OCI-LY3 (cell line): ENCODE results near the gene MINDY4.

Experiments
- H2AFZ ChIP-seq: fragments of 200-600, 300-600 bp; shearing (Covaris generic); 2 replicates; pipeline ENCODE4 v1.6.0; 2014; ENCODE audit warnings: antibody characterized with exemption, low read depth, low read length
- H3K27ac ChIP-seq: fragments of 200-600, 300-600 bp; sonication (generic); 2 replicates; pipeline ENCODE4 v1.5.1; 2014; ENCODE audit warnings: mild to moderate bottlenecking, low read length, moderate library complexity, mixed read lengths
- H3K27me3 ChIP-seq: fragments of 200-600, 300-600 bp; sonication (generic); 2 replicates; pipeline ENCODE4 v1.6.1; 2014; ENCODE audit warnings: low read depth, low read length, mixed read lengths
- H3K36me3 ChIP-seq: fragments of 200-600, 300-600 bp; sonication (generic); replicated peaks from 2 replicates; pipeline ENCODE3; 2014; ENCODE audit warnings: low read depth, low read length, mixed read lengths
- H3K4me1 ChIP-seq: fragments of 300-600, 200-600 bp; sonication (generic); 2 replicates; pipeline ENCODE4 v1.6.1; 2014; ENCODE audit warnings: low read length, mixed read lengths
- H3K4me2 ChIP-seq: fragments of 200-600, 300-600 bp; sonication (generic); 2 replicates; pipeline ENCODE4 v1.6.1; 2014; ENCODE audit warnings: low read length, mixed read lengths
- H3K4me3 ChIP-seq: fragments of 300-600, 200-600 bp; sonication (generic); 2 replicates; pipeline ENCODE4 v1.5.1; 2014; ENCODE audit warnings: antibody characterized with exemption, mild to moderate bottlenecking, low read length, moderate library complexity
- H3K79me2 ChIP-seq: fragments of 300-600, 200-600 bp; shearing (Covaris generic); 2 replicates; pipeline ENCODE4 v1.6.1; 2014; ENCODE audit warnings: mild to moderate bottlenecking, low read length, mixed read lengths
- H3K9ac ChIP-seq: fragments of 300-600, 200-600 bp; shearing (Covaris generic); 2 replicates; pipeline ENCODE4 v1.6.0; 2014; ENCODE audit warnings: mild to moderate bottlenecking, low read length, moderate library complexity
- H3K9me3 ChIP-seq: fragments of 200-600, 300-600 bp; shearing (Covaris generic); 2 replicates; pipeline ENCODE4 v1.6.1; 2014; ENCODE audit warnings: low read length, mixed read lengths; ENCODE audit not compliant: insufficient read depth
- H4K20me1 ChIP-seq: fragments of 200-600, 300-600 bp; sonication (generic); 2 replicates; pipeline ENCODE4 v1.6.1; 2016; ENCODE audit warnings: low read length, mixed read lengths; ENCODE audit not compliant: insufficient read depth
- CTCF ChIP-seq: fragments of 200-600, 300-600 bp; sonication (generic); IDR thresholded peaks from 2 replicates; pipeline ENCODE4 v1.5.1; 2014; ENCODE audit warnings: antibody characterized with exemption, low read length, low read depth
- EZH2phosphoT487 ChIP-seq: fragments of 200-600 bp; shearing (Covaris generic); IDR thresholded peaks from 2 replicates; pipeline ENCODE4 v1.6.1; 2018; ENCODE audit warnings: antibody characterized with exemption, mixed run types, low read depth

Gene MINDY4

GRCh38 chr7:30925117-30925516 lies 153.9 kb downstream of the MINDY4 start:
- H3K9ac ChIP-seq: no peak overlapping the region
- no peak overlapping the region for H3K27ac ChIP-seq
- no peak overlapping the region for H2AFZ ChIP-seq
- H4K20me1 ChIP-seq: no peaks in the 10 kb centered on the region
- H3K9me3 ChIP-seq: no peaks in the 10 kb centered on the region
- H3K79me2 ChIP-seq: no peaks in the 10 kb centered on the region
- H3K27me3 ChIP-seq: no peaks in the 10 kb centered on the region
- no peaks in the 10 kb centered on the region for H3K36me3 ChIP-seq
- no peak for TF ChIP-seq CTCF
- no peak for TF ChIP-seq EZH2phosphoT487
- H3K4me3 ChIP-seq: no peak overlapping the region
- H3K4me2 ChIP-seq: no peak overlapping the region
- H3K4me1 ChIP-seq: no peaks in the 10 kb centered on the region

GRCh38 chr7:30925913-30926312 lies 154.7 kb downstream of the MINDY4 start:
- Histone ChIP-seq H4K20me1 (no peaks in the 10 kb centered on the region), H3K36me3 (no peaks in the 10 kb centered on the region), H3K4me3 (no peak overlapping the region), H3K4me1 (no peaks in the 10 kb centered on the region), H3K9ac (no peak overlapping the region), H3K27ac (no peak overlapping the region), H3K9me3 (no peaks in the 10 kb centered on the region), H3K27me3 (no peaks in the 10 kb centered on the region), H3K4me2 (no peak overlapping the region), H2AFZ (no peak overlapping the region), H3K79me2 (no peaks in the 10 kb centered on the region)
- TF ChIP-seq EZH2phosphoT487 (no peak), CTCF (no peak)

GRCh38 chr7:30926313-30926712 lies 155.1 kb downstream of the MINDY4 start:
- Histone ChIP-seq H4K20me1 (no peaks in the 10 kb centered on the region), H3K4me3 (no peak overlapping the region), H2AFZ (no peak overlapping the region), H3K27me3 (no peaks in the 10 kb centered on the region), H3K9ac (no peak overlapping the region), H3K36me3 (no peaks in the 10 kb centered on the region), H3K4me1 (no peaks in the 10 kb centered on the region), H3K4me2 (no peak overlapping the region), H3K79me2 (no peaks in the 10 kb centered on the region), H3K9me3 (no peaks in the 10 kb centered on the region), H3K27ac (no peak overlapping the region)
- TF ChIP-seq EZH2phosphoT487 (no peak), CTCF (no peak)

- Histone ChIP-seq H3K79me2 (no peaks in the 10 kb centered on the region), H2AFZ (no peak overlapping the region), H3K4me3 (no peak overlapping the region), H3K27me3 (no peaks in the 10 kb centered on the region), H3K9ac (no peak overlapping the region), H3K4me1 (no peaks in the 10 kb centered on the region), H3K27ac (no peak overlapping the region), H3K36me3 (no peaks in the 10 kb centered on the region), H3K4me2 (no peak overlapping the region), H3K9me3 (no peaks in the 10 kb centered on the region), H4K20me1 (no peaks in the 10 kb centered on the region)
- no peak for TF ChIP-seq EZH2phosphoT487
These were observed 155.8 kb downstream of the MINDY4 start for GRCh38 chr7:30927040-30927439.

GRCh38 chr7:30927559-30927958 lies 156.3 kb downstream of the MINDY4 start:
- Histone ChIP-seq H3K79me2 (no peaks in the 10 kb centered on the region), H3K9me3 (no peaks in the 10 kb centered on the region)

More at GRCh38 chr7:30927559-30927958, 156.3 kb downstream of the MINDY4 start:
- H3K27ac ChIP-seq: no peak overlapping the region
- no peaks in the 10 kb centered on the region for H4K20me1 ChIP-seq
- H3K36me3 ChIP-seq: no peaks in the 10 kb centered on the region
- no peak overlapping the region for H3K4me3 ChIP-seq
- no peaks in the 10 kb centered on the region for H3K27me3 ChIP-seq
- H3K9ac ChIP-seq: no peak overlapping the region
- H3K4me1 ChIP-seq: no peaks in the 10 kb centered on the region
- TF ChIP-seq EZH2phosphoT487 (no peak), CTCF (no peak)
- H2AFZ ChIP-seq: no peak overlapping the region
- H3K4me2 ChIP-seq: no peak overlapping the region
